ENCODE data around the gene KIAA1328. TPM values are rescaled to one million over a fixed set of nuclear protein-coding genes. Genes with fewer than 3 reads are reported as not detected.

Gene KIAA1328
- polyA plus RNA-seq, 2 of the 4 experiments (the other 2 are of a cell fraction): 1.7 to 3.9 TPM

GRCh38 chr18:36811955-36812354, 17.0 kb upstream of the KIAA1328 start:
- no peak for FAIRE-seq
- ATAC-seq: no peak
- CTCF ChIA-PET: interaction anchor here (0.9 to 1.4 kb wide), 2 partner anchors 9 to 17 kb away, joined by 3 read pairs; partner anchors contain the start of genes KIAA1328 and TPGS2
- Histone ChIP-seq H3K4me3 (no peak overlapping the region), H3K4me2 (no peak overlapping the region), H3K27ac (no peak overlapping the region), H3K9me3 (no peaks in the 10 kb centered on the region), H3K4me1 (no peaks in the 10 kb centered on the region)
- TF ChIP-seq MAX (IDR thresholded peaks at IDR 0.05) (no peak), NR3C1 (IDR thresholded peaks at IDR 0.05) (no peak), ESRRA (IDR thresholded peaks at IDR 0.05; ENCODE audit: borderline replicate concordance, low read length) (no peak), MAZ (IDR thresholded peaks at IDR 0.05; ENCODE audit: borderline replicate concordance, low read depth, low read length) (no peak), CHD2 (IDR thresholded peaks at IDR 0.05; ENCODE audit: low read length, partially characterized antibody) (no peak), HOXA7 (CRISPR knock-in tag; IDR thresholded peaks at IDR 0.05) (no peak), TP53 (CRISPR knock-in tag; IDR thresholded peaks at IDR 0.05) (no peak), RARB (CRISPR knock-in tag; IDR thresholded peaks at IDR 0.05) (no peak), CHD4 (IDR thresholded peaks at IDR 0.05; ENCODE audit: borderline replicate concordance) (no peak), CBX8 (IDR thresholded peaks at IDR 0.05) (no peak), HOXB5 (CRISPR knock-in tag; IDR thresholded peaks at IDR 0.05) (no peak), RNF2 (IDR thresholded peaks at IDR 0.05; ENCODE audit: borderline replicate concordance, low read depth) (no peak), MYC (IDR thresholded peaks at IDR 0.05; ENCODE audit: borderline replicate concordance, low read length) (no peak), MAFK (IDR thresholded peaks at IDR 0.05; ENCODE audit: partially characterized antibody) (no peak), EHMT2 (IDR thresholded peaks at IDR 0.05; ENCODE audit: low read depth) (no peak)
- POLR2A ChIA-PET: no interaction called here
- no peak for DNase-seq (ENCODE audit: low read depth in 1 of 2, low spot score in 1 of 2)

GRCh38 chr18:36812678-36813077, 16.2 kb upstream of the KIAA1328 start:
- Histone ChIP-seq H3K4me2 (no peak overlapping the region), H3K4me3 (no peak overlapping the region), H3K27ac (no peak overlapping the region), H3K4me1 (no peaks in the 10 kb centered on the region), H3K9me3 (no peaks in the 10 kb centered on the region)
- FAIRE-seq (no peak), ATAC-seq (no peak), DNase-seq (ENCODE audit: low read depth in 1 of 2, low spot score in 1 of 2) (no peak)
- POLR2A ChIA-PET: no interaction called here
- CTCF ChIA-PET: interaction anchor here (0.9 kb wide), 1 partner anchor 8 kb away, joined by 3 read pairs; no protein-coding TSS in a partner anchor
- no peak for TF ChIP-seq TFCP2L1 (CRISPR knock-in tag; IDR thresholded peaks at IDR 0.05)
- TF ChIP-seq PHF8 (IDR thresholded peaks at IDR 0.05; ENCODE audit: borderline replicate concordance, low read depth): no peak
- no peak for TF ChIP-seq MAFK (IDR thresholded peaks at IDR 0.05; ENCODE audit: partially characterized antibody)
- no peak for TF ChIP-seq EHMT2 (IDR thresholded peaks at IDR 0.05; ENCODE audit: low read depth)
- no peak for TF ChIP-seq ZC3H11A (IDR thresholded peaks at IDR 0.05)
- no peak for TF ChIP-seq TP53 (CRISPR knock-in tag; IDR thresholded peaks at IDR 0.05)
- no peak for TF ChIP-seq E2F6 (IDR thresholded peaks at IDR 0.05; ENCODE audit: borderline replicate concordance, low read depth)
- TF ChIP-seq NPAS2 (CRISPR knock-in tag; IDR thresholded peaks at IDR 0.05; ENCODE audit: borderline replicate concordance): no peak
- TF ChIP-seq HOXA7 (CRISPR knock-in tag; IDR thresholded peaks at IDR 0.05): no peak
- TF ChIP-seq HDAC2 (IDR thresholded peaks at IDR 0.05): no peak
- no peak for TF ChIP-seq ZFP36 (IDR thresholded peaks at IDR 0.05; ENCODE audit: borderline replicate concordance, partially characterized antibody)
- no peak for TF ChIP-seq HEYL (CRISPR knock-in tag; IDR thresholded peaks at IDR 0.05)
- no peak for TF ChIP-seq CHD4 (IDR thresholded peaks at IDR 0.05; ENCODE audit: borderline replicate concordance)
- TF ChIP-seq HOXB5 (CRISPR knock-in tag; IDR thresholded peaks at IDR 0.05): no peak
- no peak for TF ChIP-seq POLR2A (IDR thresholded peaks at IDR 0.05; ENCODE audit: low read length)
- no peak for TF ChIP-seq MYC (IDR thresholded peaks at IDR 0.05; ENCODE audit: borderline replicate concordance, low read length)
- TF ChIP-seq HMGXB4 (CRISPR knock-in tag; IDR thresholded peaks at IDR 0.05; ENCODE audit: borderline replicate concordance): no peak
- WGBS (ENCODE audit: missing lambda C conversion rate): 85% methylated on average over 3 of the region's 3 CpGs
